ENCODE results near the gene JADE2. TPM values are rescaled to one million over a fixed set of nuclear protein-coding genes. Genes with fewer than 3 reads are reported as not detected.

The JADE2 gene
- total RNA-seq, 1 donor from 2014 or later, result 76.8 TPM

GRCh38 chr5:134500699-134501430 is 24.6 kb upstream of the JADE2 start:
- intact Hi-C loops (cut with micrococcal nuclease), result no loop called here
- Mint-ChIP-seq H3K36me3 (ENCODE audit: low read depth) (no peaks in the 10 kb centered on the region), H3K9me3 (no peaks in the 10 kb centered on the region), H3K4me3 (ENCODE audit: low read depth) (no peak overlapping the region), H3K27me3 (ENCODE audit: low read depth) (no peaks in the 10 kb centered on the region), H3K4me1 (ENCODE audit: low read depth) (peaks cover 34% of the 10 kb centered on the region), H3K27ac (no peak overlapping the region)
- no peak for DNase-seq (ENCODE audit: low spot score)

GRCh38 chr5:134502259-134502658 is 23.2 kb upstream of the JADE2 start:
- DNase-seq (ENCODE audit: low spot score), result no peak
- Mint-ChIP-seq H3K27me3 (ENCODE audit: low read depth) (no peaks in the 10 kb centered on the region), H3K36me3 (ENCODE audit: low read depth) (no peaks in the 10 kb centered on the region), H3K4me3 (ENCODE audit: low read depth) (no peak overlapping the region), H3K27ac (peak overlapping the region; percentile 13), H3K4me1 (ENCODE audit: low read depth) (peaks cover 38% of the 10 kb centered on the region), H3K9me3 (no peaks in the 10 kb centered on the region)
- intact Hi-C loops (cut with micrococcal nuclease), result loop anchor here (2.0 kb wide), 1 partner anchor 35 kb away; no protein-coding TSS in a partner anchor

GRCh38 chr5:134503088-134503936 is 22.2 kb upstream of the JADE2 start:
- Mint-ChIP-seq H3K4me3 (ENCODE audit: low read depth) (peak overlapping the region; percentile 64), H3K27me3 (ENCODE audit: low read depth) (no peaks in the 10 kb centered on the region), H3K9me3 (no peaks in the 10 kb centered on the region), H3K27ac (peak overlapping the region; percentile 99), H3K4me1 (ENCODE audit: low read depth) (peaks cover 40% of the 10 kb centered on the region), H3K36me3 (ENCODE audit: low read depth) (no peaks in the 10 kb centered on the region)
- intact Hi-C loops (cut with micrococcal nuclease), result loop anchor here (1.0 to 2.0 kb wide), 5 partner anchors 23 to 277 kb away; partner anchors contain the start of genes CDKN2AIPNL, PPP2CA and UBE2B
- peak; percentile 67 for DNase-seq (ENCODE audit: low spot score)

- H3K9me3 Mint-ChIP-seq, result no peaks in the 10 kb centered on the region
- peak overlapping the region; percentile 99 for H3K27ac Mint-ChIP-seq
- H3K36me3 Mint-ChIP-seq (ENCODE audit: low read depth), result no peaks in the 10 kb centered on the region
- intact Hi-C loops (cut with micrococcal nuclease), result loop anchor here (1.0 to 2.0 kb wide), 5 partner anchors 22 to 278 kb away; partner anchors contain the start of genes CDKN2AIPNL, PPP2CA and UBE2B
- DNase-seq (ENCODE audit: low spot score), result no peak
- H3K4me3 Mint-ChIP-seq (ENCODE audit: low read depth), result peak overlapping the region; percentile 64
- no peaks in the 10 kb centered on the region for H3K27me3 Mint-ChIP-seq (ENCODE audit: low read depth)
- peaks cover 40% of the 10 kb centered on the region for H3K4me1 Mint-ChIP-seq (ENCODE audit: low read depth)
Observed at GRCh38 chr5:134503937-134504437, 21.5 kb upstream of the JADE2 start.

GRCh38 chr5:134504629-134505300 is 20.7 kb upstream of the JADE2 start:
- no peak overlapping the region for H3K4me3 Mint-ChIP-seq (ENCODE audit: low read depth)
- no peaks in the 10 kb centered on the region for H3K36me3 Mint-ChIP-seq (ENCODE audit: low read depth)
- H3K27ac Mint-ChIP-seq, result peak overlapping the region; percentile 99
- intact Hi-C loops (cut with micrococcal nuclease), result no loop called here
- H3K27me3 Mint-ChIP-seq (ENCODE audit: low read depth), result no peaks in the 10 kb centered on the region
- no peaks in the 10 kb centered on the region for H3K9me3 Mint-ChIP-seq
- H3K4me1 Mint-ChIP-seq (ENCODE audit: low read depth), result peaks cover 47% of the 10 kb centered on the region
- DNase-seq (ENCODE audit: low spot score), result no peak

DNA sequence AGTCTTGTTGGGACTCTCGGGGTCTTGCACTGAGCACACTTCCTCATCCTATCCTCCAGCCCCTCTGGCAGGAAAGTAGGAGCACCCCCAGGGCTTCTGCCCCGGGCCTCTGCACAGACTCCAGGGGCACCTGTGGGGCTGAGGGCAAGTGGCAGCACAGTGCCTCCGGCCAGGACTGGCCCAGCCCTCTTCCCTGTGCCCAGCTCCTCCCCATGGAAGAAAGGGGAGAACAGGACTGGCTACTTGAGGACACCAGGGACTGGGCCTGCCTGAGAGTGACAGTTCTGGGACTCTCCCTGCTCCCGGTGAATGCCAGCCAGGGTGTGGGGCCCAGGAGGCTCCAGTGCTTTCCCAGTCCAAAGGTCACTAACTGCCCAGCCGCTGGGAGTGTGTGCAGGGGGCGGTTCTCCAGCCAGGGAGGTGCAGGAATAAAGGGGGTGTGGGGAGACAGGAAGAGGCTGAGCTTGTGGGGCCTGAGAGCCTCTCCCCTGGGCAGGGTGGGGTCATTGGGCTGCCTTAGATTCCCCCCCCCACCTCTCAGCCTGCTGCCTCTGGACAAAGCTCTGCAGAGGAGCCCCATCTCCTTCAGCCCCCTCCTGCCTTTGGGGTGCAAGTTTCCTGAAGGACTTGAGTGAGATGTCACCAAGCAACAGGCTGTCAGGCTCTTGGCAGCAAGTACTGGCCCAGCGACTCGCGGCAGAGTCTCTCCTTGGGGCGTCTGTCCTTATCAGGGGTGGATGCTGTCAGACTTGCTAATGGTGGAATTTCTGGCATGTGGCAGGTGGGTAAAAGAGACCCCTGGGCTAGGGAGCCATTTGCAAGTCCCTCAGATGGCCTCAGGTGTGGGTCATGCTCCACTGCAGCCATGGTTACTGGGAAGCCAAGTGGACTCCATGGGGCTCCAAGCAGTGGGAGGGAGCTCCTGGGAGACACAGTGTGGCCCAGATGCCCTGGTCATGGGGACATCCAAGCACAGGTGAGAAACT is 19.1 kb upstream of the JADE2 start:
- Mint-ChIP-seq H3K36me3 (ENCODE audit: low read depth) (no peaks in the 10 kb centered on the region), H3K27ac (no peak overlapping the region), H3K27me3 (ENCODE audit: low read depth) (no peaks in the 10 kb centered on the region), H3K9me3 (no peaks in the 10 kb centered on the region), H3K4me1 (ENCODE audit: low read depth) (peaks cover 61% of the 10 kb centered on the region), H3K4me3 (ENCODE audit: low read depth) (no peak overlapping the region)
- intact Hi-C loops (cut with micrococcal nuclease), result no loop called here
- no peak for DNase-seq (ENCODE audit: low spot score)

DNA sequence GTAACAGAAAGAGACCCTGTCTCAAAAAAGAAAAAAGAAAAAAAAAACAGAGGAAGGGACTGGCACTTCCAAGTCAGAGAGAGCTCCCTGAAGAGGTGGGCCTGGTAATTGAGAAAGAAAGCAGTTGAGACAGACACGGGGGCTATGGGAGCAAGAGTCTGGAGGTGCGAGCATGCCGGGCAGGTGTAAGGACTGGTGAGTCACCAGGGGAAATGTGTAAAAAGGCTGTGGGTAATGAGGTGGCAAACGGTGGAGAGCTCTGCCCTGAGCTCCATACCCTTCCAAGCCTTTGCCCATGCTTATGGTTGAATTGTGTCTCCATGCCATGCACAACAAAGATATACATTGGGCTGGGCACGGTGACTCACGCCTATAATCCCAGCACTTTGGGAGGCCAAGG is 18.0 kb upstream of the JADE2 start:
- intact Hi-C loops (cut with micrococcal nuclease), result no loop called here
- Mint-ChIP-seq H3K4me1 (ENCODE audit: low read depth) (peaks cover 61% of the 10 kb centered on the region), H3K27me3 (ENCODE audit: low read depth) (no peaks in the 10 kb centered on the region), H3K36me3 (ENCODE audit: low read depth) (no peaks in the 10 kb centered on the region), H3K27ac (no peak overlapping the region), H3K9me3 (no peaks in the 10 kb centered on the region), H3K4me3 (ENCODE audit: low read depth) (no peak overlapping the region)
- DNase-seq (ENCODE audit: low spot score), result no peak

GRCh38 chr5:134508521-134509195 is 16.8 kb upstream of the JADE2 start:
- intact Hi-C loops (cut with micrococcal nuclease), result no loop called here
- H3K27me3 Mint-ChIP-seq (ENCODE audit: low read depth), result no peaks in the 10 kb centered on the region
- no peaks in the 10 kb centered on the region for H3K9me3 Mint-ChIP-seq
- H3K36me3 Mint-ChIP-seq (ENCODE audit: low read depth), result no peaks in the 10 kb centered on the region
- DNase-seq (ENCODE audit: low spot score), result no peak
- no peak overlapping the region for H3K27ac Mint-ChIP-seq
- H3K4me1 Mint-ChIP-seq (ENCODE audit: low read depth), result peaks cover 52% of the 10 kb centered on the region
- no peak overlapping the region for H3K4me3 Mint-ChIP-seq (ENCODE audit: low read depth)

GRCh38 chr5:134509308-134510040 is 16.0 kb upstream of the JADE2 start:
- intact Hi-C loops (cut with micrococcal nuclease), result no loop called here
- Mint-ChIP-seq H3K9me3 (no peaks in the 10 kb centered on the region), H3K27ac (peak overlapping the region; percentile 69), H3K27me3 (ENCODE audit: low read depth) (no peaks in the 10 kb centered on the region), H3K4me3 (ENCODE audit: low read depth) (no peak overlapping the region), H3K36me3 (ENCODE audit: low read depth) (no peaks in the 10 kb centered on the region), H3K4me1 (ENCODE audit: low read depth) (peaks cover 44% of the 10 kb centered on the region)
- DNase-seq (ENCODE audit: low spot score), result no peak

- DNase-seq (ENCODE audit: low spot score), result no peak
- Mint-ChIP-seq H3K4me1 (ENCODE audit: low read depth) (peaks cover 39% of the 10 kb centered on the region), H3K9me3 (no peaks in the 10 kb centered on the region), H3K27ac (peak overlapping the region; percentile 78), H3K27me3 (ENCODE audit: low read depth) (no peaks in the 10 kb centered on the region), H3K36me3 (ENCODE audit: low read depth) (no peaks in the 10 kb centered on the region), H3K4me3 (ENCODE audit: low read depth) (no peak overlapping the region)
- intact Hi-C loops (cut with micrococcal nuclease), result loop anchor here (1.0 kb wide), 1 partner anchor 15 kb away; no protein-coding TSS in a partner anchor
Observed at GRCh38 chr5:134510970-134511795, 14.3 kb upstream of the JADE2 start.

Measured in activated T-helper 2 cell treated with anti-CD3 and anti-CD28 coated beads, Interferon-gamma antibody, Interleukin-2, Interleukin-4, amounts not matched to agents 10 μg/mL and 5 μg/mL and 100 μg/mL, durations not matched to agents 14 hours and 24 hours and 36 hours (primary cell).